Measurements from ENCODE around the gene PAPOLB. TPM values are rescaled to one million over a fixed set of nuclear protein-coding genes. Genes with fewer than 3 reads are reported as not detected.
"Not testable (repeated sequence)": the region's sequence is repeated elsewhere in the genome, so short reads cannot be mapped to it uniquely, and the experiment has no call there.

The PAPOLB gene
- total RNA-seq (2014; rRNA removed) = under 0.01 and 0.13 TPM in 2 replicates
- polyA plus RNA-seq (2012) = not detected

GRCh38 chr7:4861673-4862072 is at the start of gene PAPOLB:
Gene PAPOLB, minus strand, starts transcription at chr7:4862030. Its CDS starts 220 bp downstream, at chr7:4861810.
- no peak for DNase-seq (ENCODE audit: low read depth)

GRCh38 chr7:4911111-4911828 is 49.4 kb upstream of the PAPOLB start:
- DNase-seq (ENCODE audit: low read depth) = no peak

GRCh38 chr7:4906682-4907081 is 44.9 kb upstream of the PAPOLB start:
- no peak for DNase-seq (ENCODE audit: low read depth)

- no peak for DNase-seq (ENCODE audit: low read depth)
Observed at GRCh38 chr7:4905171-4905570, 43.3 kb upstream of the PAPOLB start.

GRCh38 chr7:4904346-4904745 is 42.5 kb upstream of the PAPOLB start:
- no peak for DNase-seq (ENCODE audit: low read depth)

- DNase-seq (ENCODE audit: low read depth) = no peak
Observed at GRCh38 chr7:4895766-4896165, 33.9 kb upstream of the PAPOLB start.

GRCh38 chr7:4894482-4894881 is 32.7 kb upstream of the PAPOLB start:
- no peak for DNase-seq (ENCODE audit: low read depth)

GRCh38 chr7:4893929-4894475 is 32.2 kb upstream of the PAPOLB start:
- DNase-seq (ENCODE audit: low read depth) = no peak

- not testable (repeated sequence) for DNase-seq (ENCODE audit: low read depth)
Observed at GRCh38 chr7:4893188-4893587, 31.4 kb upstream of the PAPOLB start.

GRCh38 chr7:4891522-4891921 is 29.7 kb upstream of the PAPOLB start:
- DNase-seq (ENCODE audit: low read depth) = not testable (repeated sequence)

- no peak for DNase-seq (ENCODE audit: low read depth)
Observed at GRCh38 chr7:4889682-4890081, 27.9 kb upstream of the PAPOLB start.

- no peak for DNase-seq (ENCODE audit: low read depth)
Observed at GRCh38 chr7:4888161-4888560, 26.3 kb upstream of the PAPOLB start.

- DNase-seq (ENCODE audit: low read depth) = no peak
Observed at GRCh38 chr7:4886671-4887070, 24.8 kb upstream of the PAPOLB start.

GRCh38 chr7:4885317-4885807 is 23.5 kb upstream of the PAPOLB start:
- no peak for DNase-seq (ENCODE audit: low read depth)

- DNase-seq (ENCODE audit: low read depth) = no peak
Observed at GRCh38 chr7:4884164-4884563, 22.3 kb upstream of the PAPOLB start.

GRCh38 chr7:4883372-4884144 is 21.7 kb upstream of the PAPOLB start, which contains the start of gene RADIL:
Gene RADIL, minus strand, starts transcription at chr7:4883716. Its CDS starts 5,577 bp downstream, at chr7:4878139.
- DNase-seq (ENCODE audit: low read depth) = peak; percentile 77

- no peak for DNase-seq (ENCODE audit: low read depth)
Observed at GRCh38 chr7:4883033-4883371, 21.2 kb upstream of the PAPOLB start.

- peak; percentile 65 for DNase-seq (ENCODE audit: low read depth)
Observed at GRCh38 chr7:4882169-4883032, 20.6 kb upstream of the PAPOLB start.

GRCh38 chr7:4880218-4880617 is 18.4 kb upstream of the PAPOLB start:
- DNase-seq (ENCODE audit: low read depth) = no peak

GRCh38 chr7:4879396-4880081 is 17.7 kb upstream of the PAPOLB start:
- DNase-seq (ENCODE audit: low read depth) = no peak
